OCI-LY1 (cell line): ENCODE measurements around the gene DIAPH3.
"Not testable (repeated sequence)": the region's sequence is repeated elsewhere in the genome, so short reads cannot be mapped to it uniquely, and the experiment has no call there.

Source experiments
- H2AFZ ChIP-seq: fragments of 200-600 bp; sonication (generic), shearing (Covaris generic); 2 replicates; pipeline ENCODE4 v1.6.0; 2014; ENCODE audit warnings: antibody characterized with exemption, mild to moderate bottlenecking, low read length
- H3F3A ChIP-seq: fragments of 200-600 bp; sonication (generic), shearing (Covaris generic); 2 replicates; pipeline ENCODE4 v1.6.0; 2014; ENCODE audit warnings: mild to moderate bottlenecking, antibody characterized with exemption, low read length, moderate library complexity; ENCODE audit not compliant: insufficient read depth
- H3K27ac ChIP-seq: fragments of 200-600 bp; sonication (generic); 2 replicates; pipeline ENCODE4 v1.5.1; 2014; ENCODE audit warnings: low read length, mixed run types, mild to moderate bottlenecking, low read depth; ENCODE audit not compliant: poor library complexity, severe bottlenecking
- H3K27me3 ChIP-seq: fragments of 200-600 bp; sonication (generic); 2 replicates; pipeline ENCODE4 v1.6.0; 2014; ENCODE audit warnings: antibody characterized with exemption, mild to moderate bottlenecking, low read length, moderate library complexity; ENCODE audit not compliant: insufficient read depth
- H3K36me3 ChIP-seq: fragments of 200-600 bp; sonication (generic); 2 replicates; pipeline ENCODE4 v1.6.1; 2014; ENCODE audit warnings: mild to moderate bottlenecking, antibody characterized with exemption, low read length, moderate library complexity, mixed read lengths; ENCODE audit not compliant: insufficient read depth
- H3K4me1 ChIP-seq: fragments of 200-600 bp; sonication (generic); 2 replicates; pipeline ENCODE4 v1.5.1; 2014; ENCODE audit warnings: mild to moderate bottlenecking, low read length, moderate library complexity; ENCODE audit not compliant: insufficient read depth, severe bottlenecking
- H3K4me2 ChIP-seq: fragments of 200-600 bp; sonication (generic), shearing (Covaris generic); 2 replicates; pipeline ENCODE4 v1.6.1; 2014; ENCODE audit warnings: low read length
- H3K4me3 ChIP-seq: fragments of 200-600 bp; sonication (generic); 2 replicates; pipeline ENCODE4 v1.5.1; 2014; ENCODE audit warnings: low read length, low read depth, mild to moderate bottlenecking, mixed read lengths; ENCODE audit not compliant: poor library complexity, severe bottlenecking
- H3K79me2 ChIP-seq: fragments of 200-600 bp; shearing (Covaris generic); 2 replicates; pipeline ENCODE4 v1.6.1; 2016; ENCODE audit warnings: mixed run types, low read length, mixed read lengths; ENCODE audit not compliant: insufficient read depth
- H3K9ac ChIP-seq: fragments of 200-600 bp; sonication (generic), shearing (Covaris generic); 2 replicates; pipeline ENCODE4 v1.6.1; 2014; ENCODE audit warnings: mild to moderate bottlenecking, low read length, mixed read lengths
- H3K9me2 ChIP-seq: fragments of 200-600 bp; sonication (generic), shearing (Covaris generic); 2 replicates; pipeline ENCODE4 v1.6.1; 2014; ENCODE audit warnings: low read depth, mild to moderate bottlenecking, low read length, mixed read lengths
- H3K9me3 ChIP-seq: fragments of 200-600 bp; shearing (Covaris generic); 2 replicates; pipeline ENCODE4 v1.6.1; 2014; ENCODE audit warnings: low read length, mixed read lengths
- H4K20me1 ChIP-seq: fragments of 200-600 bp; sonication (generic), shearing (Covaris generic); 2 replicates; pipeline ENCODE4 v1.6.0; 2016; ENCODE audit warnings: mild to moderate bottlenecking, low read length; ENCODE audit not compliant: insufficient read depth
- EZH2 ChIP-seq: fragments of 200-600 bp; sonication (generic), shearing (Covaris generic); IDR thresholded peaks from 2 replicates; pipeline ENCODE4 v1.8.0; 2017; ENCODE audit warnings: borderline replicate concordance, mixed run types, mild to moderate bottlenecking, antibody characterized with exemption, low read length, moderate library complexity, mixed read lengths
- TF ChIP-seq, protein P1 (sequence below): fragments of 200-600 bp; sonication (generic), shearing (Covaris generic); IDR thresholded peaks from 2 replicates; pipeline ENCODE4 v1.5.1; 2017; ENCODE audit warnings: mild to moderate bottlenecking, antibody characterized with exemption, low read length, moderate library complexity, mixed read lengths

DIAPH3 gene

DNA sequence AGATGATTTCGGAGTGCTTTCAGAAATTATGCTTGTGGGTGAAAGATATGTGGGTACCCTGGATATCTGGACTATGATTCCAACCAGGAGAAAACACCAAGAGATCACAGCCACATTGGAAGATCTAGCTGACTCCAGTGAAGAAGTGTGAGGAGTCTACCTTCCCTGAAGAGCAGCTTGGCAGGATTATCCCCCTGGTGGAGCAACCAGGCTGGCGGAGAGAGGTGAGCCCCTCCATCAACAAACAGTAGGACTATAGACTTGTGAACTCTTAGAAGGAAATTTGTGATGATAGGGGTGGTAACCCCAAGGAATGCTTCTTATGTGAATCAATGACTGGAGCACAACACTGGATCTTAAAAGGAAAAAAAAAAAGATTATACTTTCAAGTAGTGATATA is 47.8 kb upstream of the DIAPH3 start:
- H4K20me1 ChIP-seq = no peaks in the 10 kb centered on the region
- no peaks in the 10 kb centered on the region for H3K36me3 ChIP-seq
- TF ChIP-seq, protein P1, sequence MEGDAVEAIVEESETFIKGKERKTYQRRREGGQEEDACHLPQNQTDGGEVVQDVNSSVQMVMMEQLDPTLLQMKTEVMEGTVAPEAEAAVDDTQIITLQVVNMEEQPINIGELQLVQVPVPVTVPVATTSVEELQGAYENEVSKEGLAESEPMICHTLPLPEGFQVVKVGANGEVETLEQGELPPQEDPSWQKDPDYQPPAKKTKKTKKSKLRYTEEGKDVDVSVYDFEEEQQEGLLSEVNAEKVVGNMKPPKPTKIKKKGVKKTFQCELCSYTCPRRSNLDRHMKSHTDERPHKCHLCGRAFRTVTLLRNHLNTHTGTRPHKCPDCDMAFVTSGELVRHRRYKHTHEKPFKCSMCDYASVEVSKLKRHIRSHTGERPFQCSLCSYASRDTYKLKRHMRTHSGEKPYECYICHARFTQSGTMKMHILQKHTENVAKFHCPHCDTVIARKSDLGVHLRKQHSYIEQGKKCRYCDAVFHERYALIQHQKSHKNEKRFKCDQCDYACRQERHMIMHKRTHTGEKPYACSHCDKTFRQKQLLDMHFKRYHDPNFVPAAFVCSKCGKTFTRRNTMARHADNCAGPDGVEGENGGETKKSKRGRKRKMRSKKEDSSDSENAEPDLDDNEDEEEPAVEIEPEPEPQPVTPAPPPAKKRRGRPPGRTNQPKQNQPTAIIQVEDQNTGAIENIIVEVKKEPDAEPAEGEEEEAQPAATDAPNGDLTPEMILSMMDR = no peak
- TF ChIP-seq EZH2 = no peak
- H3K79me2 ChIP-seq = no peaks in the 10 kb centered on the region
- no peaks in the 10 kb centered on the region for H3K9me3 ChIP-seq
- no peaks in the 10 kb centered on the region for H3K4me1 ChIP-seq
- H3K4me2 ChIP-seq = no peak overlapping the region
- H3K4me3 ChIP-seq = no peak overlapping the region
- H3K27me3 ChIP-seq = no peaks in the 10 kb centered on the region
- no peaks in the 10 kb centered on the region for H3F3A ChIP-seq
- no peak overlapping the region for H3K27ac ChIP-seq
- no peak overlapping the region for H2AFZ ChIP-seq
- H3K9ac ChIP-seq = no peak overlapping the region
- no peaks in the 10 kb centered on the region for H3K9me2 ChIP-seq

DNA sequence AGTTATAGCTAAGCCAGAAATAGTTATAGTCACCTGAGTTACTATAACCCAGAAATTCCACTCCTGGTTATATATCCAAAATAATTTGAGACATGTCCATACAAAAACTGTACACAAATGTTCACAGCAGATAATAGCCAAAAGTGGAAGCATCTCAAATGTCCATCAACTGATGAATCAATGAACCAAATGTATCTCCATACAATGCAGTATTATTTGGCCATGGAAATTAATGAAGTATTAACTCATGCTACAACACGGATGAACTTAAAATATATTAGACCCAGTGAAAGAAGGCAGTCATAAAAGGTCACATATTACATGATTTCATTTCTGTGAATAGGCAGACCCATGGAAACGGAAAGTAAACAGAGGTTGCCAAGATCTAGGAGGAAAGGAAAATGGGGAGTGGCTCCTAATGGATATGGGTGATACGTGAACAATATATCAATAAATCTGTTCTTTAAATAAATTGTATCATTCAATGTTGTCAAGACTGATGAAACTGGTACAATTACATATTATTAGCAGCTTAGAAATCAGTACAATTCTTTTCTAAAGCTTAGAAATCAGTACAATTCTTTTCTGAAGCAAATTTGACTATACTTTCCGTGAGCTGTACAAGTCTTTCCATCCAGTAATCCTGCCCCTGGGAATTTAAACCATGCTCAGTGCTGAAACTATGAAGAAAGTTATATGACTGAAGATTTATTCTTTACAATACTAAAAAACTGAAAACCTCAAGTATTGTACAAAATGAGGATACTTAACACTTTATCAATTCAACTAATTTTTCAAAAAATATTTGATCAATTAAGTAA is 47.0 kb upstream of the DIAPH3 start:
- no peaks in the 10 kb centered on the region for H3K9me2 ChIP-seq
- H3K27me3 ChIP-seq = no peaks in the 10 kb centered on the region
- TF ChIP-seq EZH2 = no peak
- TF ChIP-seq, protein P1 = no peak

DNA sequence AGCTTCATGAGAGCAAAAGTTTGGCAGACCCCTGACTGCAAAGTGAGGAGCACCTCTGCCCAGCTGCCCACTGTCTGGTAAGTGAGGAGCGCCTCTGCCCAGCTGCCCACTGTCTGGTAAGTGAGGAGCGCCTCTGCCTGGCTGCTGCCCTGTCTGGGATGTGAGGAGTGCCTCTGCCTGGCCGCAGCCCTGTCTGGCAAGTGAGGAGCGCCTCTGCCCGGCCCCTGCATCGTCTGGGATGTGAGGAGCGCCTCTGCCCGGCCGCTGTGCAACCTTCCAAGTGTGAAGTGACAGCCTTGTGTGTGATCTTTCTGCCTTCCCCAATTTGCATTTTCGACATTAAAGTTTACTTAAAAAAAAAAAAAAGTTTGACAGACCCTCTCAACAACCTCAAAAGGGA is 41.8 kb upstream of the DIAPH3 start:
- not testable (repeated sequence) for H3K4me2 ChIP-seq, H3K27me3 ChIP-seq, H4K20me1 ChIP-seq, H3K9ac ChIP-seq, H3K79me2 ChIP-seq, H3K4me1 ChIP-seq, H3K9me3 ChIP-seq, H3F3A ChIP-seq, H3K9me2 ChIP-seq, H3K27ac ChIP-seq, H2AFZ ChIP-seq, H3K36me3 ChIP-seq, H3K4me3 ChIP-seq

More for the DNA sequence above, 47.0 kb upstream of the DIAPH3 start:
- H3K9me3 ChIP-seq = no peaks in the 10 kb centered on the region
- H3K9ac ChIP-seq = no peak overlapping the region
- H3F3A ChIP-seq = no peaks in the 10 kb centered on the region
- H3K36me3 ChIP-seq = no peaks in the 10 kb centered on the region
- H3K79me2 ChIP-seq = no peaks in the 10 kb centered on the region
- H2AFZ ChIP-seq = no peak overlapping the region
- no peaks in the 10 kb centered on the region for H3K4me1 ChIP-seq
- H3K4me3 ChIP-seq = no peak overlapping the region
- H3K4me2 ChIP-seq = no peak overlapping the region
- H3K27ac ChIP-seq = no peak overlapping the region
- no peaks in the 10 kb centered on the region for H4K20me1 ChIP-seq

DNA sequence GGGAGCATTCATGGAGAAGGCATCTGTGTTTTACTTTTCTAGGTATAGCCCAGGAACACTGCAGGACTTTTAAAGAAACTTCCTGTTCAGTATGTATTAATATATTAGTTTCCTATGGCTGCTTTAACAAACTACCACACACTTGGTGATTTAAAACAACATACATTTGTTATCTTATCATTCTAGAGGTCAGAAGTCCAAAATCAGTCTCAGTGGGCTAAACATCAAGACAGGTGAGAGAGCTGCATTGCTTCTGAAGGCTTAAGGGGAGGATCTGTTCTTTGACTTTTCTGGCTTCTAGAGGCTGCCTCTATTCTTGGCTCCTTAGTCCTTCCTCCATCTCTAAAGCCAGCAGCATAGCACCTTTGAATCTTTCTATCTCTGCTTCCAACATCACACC is 37.6 kb upstream of the DIAPH3 start:
- no peak overlapping the region for H3K27ac ChIP-seq
- no peaks in the 10 kb centered on the region for H3K9me3 ChIP-seq
- no peaks in the 10 kb centered on the region for H3K4me1 ChIP-seq
- H3F3A ChIP-seq = no peaks in the 10 kb centered on the region
- no peaks in the 10 kb centered on the region for H3K27me3 ChIP-seq
- TF ChIP-seq, protein P1 = no peak
- TF ChIP-seq EZH2 = no peak
- H3K36me3 ChIP-seq = no peaks in the 10 kb centered on the region
- H3K79me2 ChIP-seq = no peaks in the 10 kb centered on the region
- no peak overlapping the region for H3K9ac ChIP-seq
- H3K4me3 ChIP-seq = no peak overlapping the region
- H3K9me2 ChIP-seq = no peaks in the 10 kb centered on the region
- no peak overlapping the region for H2AFZ ChIP-seq
- no peaks in the 10 kb centered on the region for H4K20me1 ChIP-seq
- H3K4me2 ChIP-seq = no peak overlapping the region

DNA sequence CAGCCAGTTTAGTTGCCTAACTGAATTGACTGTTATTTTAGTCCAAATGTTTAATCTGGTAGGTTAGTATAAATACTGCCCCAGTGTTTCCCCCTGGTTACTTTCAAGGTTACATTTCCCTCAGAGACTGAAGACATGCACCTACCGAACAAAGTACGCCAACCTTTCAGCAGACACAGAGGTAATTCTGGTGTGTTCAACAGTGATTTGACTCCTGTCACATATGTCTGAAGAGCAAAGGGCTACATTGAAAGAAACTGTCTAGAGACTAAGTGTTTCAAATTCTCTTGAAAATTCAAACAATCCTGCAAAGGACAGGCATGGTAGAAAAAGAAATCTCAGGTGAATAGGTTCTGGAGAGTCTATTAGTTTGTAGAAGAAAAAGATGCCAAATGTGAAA is 32.2 kb upstream of the DIAPH3 start:
- H3K27ac ChIP-seq, H4K20me1 ChIP-seq: not testable (repeated sequence)

More for the DNA sequence above, 32.2 kb upstream of the DIAPH3 start:
- not testable (repeated sequence) for H3K36me3 ChIP-seq, H3K79me2 ChIP-seq, H3K4me1 ChIP-seq, H3F3A ChIP-seq, H3K9me2 ChIP-seq, H3K9me3 ChIP-seq, H3K27me3 ChIP-seq, H3K4me2 ChIP-seq, H3K4me3 ChIP-seq, H3K9ac ChIP-seq, H2AFZ ChIP-seq
